NCI-H2081 (cell line): ENCODE results near the gene TMCC2.
"Not testable (repeated sequence)": the region's sequence is repeated elsewhere in the genome, so short reads cannot be mapped to it uniquely, and the experiment has no call there.

Experiments
- DNase-seq, 2 experiments: peaks; one replicate each; lab custom pipeline; 2025; lab: John Stamatoyannopoulos, UW

The TMCC2 gene

DNA sequence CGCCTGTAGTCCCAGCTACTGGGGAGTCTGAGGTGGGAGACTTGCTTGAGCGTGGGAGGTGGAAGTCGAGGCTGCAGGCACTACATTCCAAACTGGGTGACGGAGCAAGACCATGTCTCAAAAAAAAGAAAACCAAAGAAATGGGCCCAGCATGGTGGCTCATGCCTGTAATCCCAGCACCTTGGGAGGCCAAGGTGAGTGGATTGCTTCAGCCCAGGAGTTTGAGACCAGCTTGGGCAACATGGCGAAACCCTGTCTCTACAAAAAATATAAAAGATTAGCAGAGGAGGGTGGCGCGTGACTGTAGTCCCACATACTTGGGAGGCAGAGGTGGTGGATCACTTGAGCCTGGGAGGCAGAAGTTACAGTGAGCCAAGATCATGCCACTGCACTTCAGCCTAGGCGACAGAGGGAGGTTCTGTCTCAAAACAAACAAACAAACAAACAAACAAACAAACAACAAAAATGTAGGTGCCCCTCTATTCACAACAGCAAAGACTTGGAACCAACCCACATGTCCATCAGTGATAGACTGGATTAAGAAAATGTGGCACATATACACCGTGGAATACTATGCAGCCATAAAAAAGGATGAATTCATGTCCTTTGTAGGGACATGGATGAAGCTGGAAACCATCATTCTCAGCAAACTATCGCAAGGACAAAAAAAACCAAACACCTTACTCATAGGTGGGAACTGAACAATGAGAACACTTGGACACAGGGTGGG lies 53.1 kb downstream of the TMCC2 start:
- DNase-seq = not testable (repeated sequence)

DNA sequence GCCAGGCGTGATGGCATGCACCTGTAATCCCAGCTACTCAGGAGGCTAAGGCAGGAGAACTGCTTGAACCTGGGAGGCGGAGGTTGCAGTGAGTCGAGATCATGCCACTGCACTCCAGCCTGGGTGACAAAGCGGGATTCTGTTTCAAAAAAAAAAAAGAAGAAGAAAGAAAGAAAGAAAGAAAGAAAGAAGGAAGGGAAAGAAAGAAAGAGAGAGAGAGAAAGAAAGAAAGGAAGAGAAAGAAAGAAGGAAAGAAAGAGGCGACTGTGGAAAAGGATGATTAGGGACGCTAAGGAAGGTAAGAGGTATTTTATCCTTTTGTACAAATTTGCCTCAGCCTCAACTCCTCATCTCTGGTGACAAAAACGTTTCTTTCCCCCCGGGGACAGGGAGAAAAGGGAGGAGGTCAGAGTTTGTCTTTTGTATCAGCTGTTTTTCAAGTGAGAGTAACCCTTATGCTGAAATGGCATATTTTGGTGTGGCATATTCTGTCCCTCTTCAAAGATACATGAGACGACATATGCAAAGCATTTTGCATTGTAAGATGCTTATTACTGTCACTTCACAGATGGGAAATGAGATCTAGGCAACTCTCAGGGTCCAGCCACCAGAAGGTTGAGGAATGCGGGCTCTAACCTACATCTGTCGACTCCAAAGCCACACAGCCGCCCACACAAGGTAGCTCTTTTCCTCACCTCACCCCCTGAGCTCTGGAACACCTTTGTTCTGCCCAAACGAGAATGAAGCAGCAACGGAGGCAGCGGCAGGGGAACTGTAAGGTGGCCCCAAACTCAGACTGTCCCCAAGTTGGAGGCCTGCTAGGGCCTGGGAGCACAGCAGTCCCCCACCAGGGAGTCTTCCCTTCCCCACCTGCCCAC lies 55.8 kb downstream of the TMCC2 start:
- DNase-seq = no peak

DNA sequence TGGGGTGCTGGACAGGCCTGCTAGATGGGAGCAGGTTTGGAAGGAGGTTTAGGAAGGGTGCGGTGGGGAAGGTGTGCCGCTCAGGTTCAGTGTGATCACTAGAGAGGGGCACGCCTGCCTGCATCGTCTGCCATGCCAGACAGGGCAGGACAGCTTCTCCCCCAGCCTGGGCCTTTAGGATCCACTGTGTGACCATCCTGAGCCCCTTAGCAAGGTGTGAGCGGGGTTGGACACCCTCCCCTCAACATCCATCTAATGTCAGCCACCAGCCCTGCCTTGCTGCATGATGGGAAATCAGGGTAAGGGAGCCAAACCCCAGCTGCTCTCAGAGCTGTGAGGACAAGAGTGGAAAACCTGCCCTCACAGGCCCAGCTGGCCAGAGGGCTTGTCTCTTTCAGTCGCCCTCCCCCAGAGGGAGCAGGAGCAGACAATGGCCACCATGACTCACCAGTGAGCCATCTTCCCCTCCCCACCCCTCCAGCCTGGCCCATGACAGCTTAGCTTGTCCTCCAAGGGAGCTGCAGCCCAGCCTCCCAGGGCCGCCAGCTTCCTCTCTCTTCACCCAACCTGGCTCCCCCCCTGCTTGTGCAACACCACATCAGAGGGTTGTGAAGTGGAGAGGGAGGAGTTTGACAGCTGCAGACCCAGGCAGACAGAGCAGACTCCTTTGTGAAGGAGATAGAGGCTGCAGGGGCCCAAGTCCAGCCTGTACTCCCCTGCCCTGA lies 56.8 kb downstream of the TMCC2 start:
- peak; percentile 50 to 68 for DNase-seq

DNA sequence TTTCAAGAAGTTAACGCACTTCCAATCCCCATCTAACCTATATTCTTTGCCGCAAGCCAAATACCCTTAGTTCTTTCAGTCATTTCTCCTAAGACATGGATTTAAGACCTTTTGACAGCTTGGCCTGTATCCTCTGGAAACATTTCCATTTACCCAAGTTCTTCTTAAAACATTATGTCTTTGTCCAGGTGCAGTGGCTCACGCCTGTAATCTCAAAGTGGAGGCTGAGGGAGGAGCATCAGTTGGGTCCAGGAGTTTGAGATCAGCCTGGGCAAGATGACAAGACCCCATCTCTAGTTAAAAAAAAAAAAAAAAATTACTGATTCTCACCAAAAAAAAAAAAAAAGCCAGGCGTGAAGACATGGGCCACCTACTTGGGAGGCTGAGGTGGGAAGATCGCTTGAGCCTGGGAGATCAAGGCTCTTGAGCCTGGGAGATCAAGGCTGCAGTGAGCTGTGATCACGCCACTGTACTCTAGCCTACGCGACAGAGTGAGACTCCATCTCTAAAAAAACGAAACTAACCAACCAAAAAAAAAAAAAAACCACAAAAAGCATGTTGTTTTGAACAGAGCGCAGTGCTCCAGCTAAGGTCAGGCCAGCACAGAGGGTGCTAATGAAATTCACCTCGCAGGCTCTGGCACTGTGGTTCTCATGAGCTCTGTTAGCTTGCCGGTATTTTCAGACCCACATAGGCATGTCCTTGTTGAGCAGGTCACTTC lies 57.8 kb downstream of the TMCC2 start:
- DNase-seq = no peak

DNA sequence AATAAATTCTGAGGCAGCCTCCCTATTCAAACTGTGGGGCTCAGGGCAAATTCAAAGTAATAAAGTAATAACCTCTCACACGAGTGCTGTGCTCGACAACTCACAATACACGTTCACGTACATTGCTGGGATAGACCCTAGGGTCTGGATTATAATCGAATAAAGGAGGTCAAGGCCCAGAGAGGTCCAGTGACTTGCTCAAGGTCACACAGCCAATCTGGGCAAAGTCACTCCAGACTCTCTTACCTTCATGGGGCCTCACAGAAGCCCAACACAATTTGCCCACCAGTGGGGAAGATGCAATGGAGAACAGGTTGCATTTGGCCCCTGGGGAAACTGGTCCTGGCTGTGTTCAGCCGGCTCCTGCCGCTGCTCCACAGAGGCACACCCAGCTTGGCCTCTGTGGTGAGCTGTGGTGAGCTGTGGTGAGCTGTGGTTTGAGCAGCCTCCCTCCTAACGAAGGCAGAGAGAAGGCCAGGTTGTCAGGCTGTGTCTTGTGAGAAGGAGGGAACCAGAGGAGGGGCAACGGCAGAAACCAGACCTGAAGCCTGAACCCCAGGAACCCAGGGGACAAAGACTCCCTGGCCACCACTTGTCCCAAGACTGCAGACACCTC lies 58.7 kb downstream of the TMCC2 start:
- no peak for DNase-seq

DNA sequence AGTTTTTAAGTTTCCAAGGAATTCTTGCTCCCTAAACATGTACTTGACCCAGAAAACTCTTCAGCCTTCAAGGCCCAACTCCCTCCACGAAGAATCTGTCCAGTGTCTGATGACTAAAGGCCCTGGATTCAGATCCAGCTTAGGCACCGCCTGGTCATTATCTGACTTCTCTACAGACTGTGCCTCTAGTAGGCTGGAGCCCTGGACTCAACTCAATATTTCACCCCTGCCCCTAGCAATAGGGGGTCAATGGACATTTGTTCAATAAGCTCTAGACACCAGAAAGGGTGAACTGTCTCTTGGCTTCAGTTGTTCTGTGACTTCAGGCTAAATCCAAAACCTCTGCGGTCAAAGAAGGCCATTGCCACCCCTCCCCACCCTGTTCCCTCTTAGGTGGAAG lies 59.3 kb downstream of the TMCC2 start:
- DNase-seq = no peak

DNA sequence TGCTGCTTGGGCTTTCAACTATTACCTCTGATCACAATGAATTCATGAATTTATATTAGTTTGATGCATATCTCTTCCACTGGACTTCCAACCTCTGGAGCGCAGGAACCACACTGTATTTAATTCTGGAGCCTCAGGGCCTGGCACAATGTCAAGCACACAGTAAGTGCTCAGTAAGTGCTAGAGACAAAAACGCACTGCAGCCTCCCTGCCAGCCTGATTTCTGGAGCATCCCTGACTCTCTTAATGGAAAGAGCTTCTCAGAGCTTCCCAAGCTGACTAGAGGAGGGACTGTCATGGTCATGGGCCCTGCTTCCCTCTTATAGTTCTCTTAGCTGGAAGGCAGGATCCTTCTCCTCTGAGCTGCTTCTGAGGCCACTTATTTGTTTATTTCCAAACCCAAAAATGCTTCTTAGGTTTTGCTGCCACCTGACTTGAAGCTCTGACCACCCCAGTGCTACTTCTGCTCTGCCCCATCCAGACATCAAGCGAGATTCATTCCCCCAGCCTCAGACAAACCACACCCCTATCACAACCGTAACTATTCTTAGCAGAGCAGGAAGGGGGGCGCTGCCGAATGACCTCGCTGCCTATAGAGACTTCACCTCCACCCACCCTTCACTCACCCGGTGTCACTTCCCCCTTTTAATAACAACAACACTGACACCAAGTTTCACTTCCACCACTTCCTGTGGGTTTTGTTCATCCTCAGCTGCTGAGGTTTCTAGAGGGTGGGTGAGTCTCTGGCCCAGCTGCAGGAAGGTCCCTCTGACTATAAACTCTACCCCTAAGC lies 60.2 kb downstream of the TMCC2 start:
- DNase-seq = no peak

DNA sequence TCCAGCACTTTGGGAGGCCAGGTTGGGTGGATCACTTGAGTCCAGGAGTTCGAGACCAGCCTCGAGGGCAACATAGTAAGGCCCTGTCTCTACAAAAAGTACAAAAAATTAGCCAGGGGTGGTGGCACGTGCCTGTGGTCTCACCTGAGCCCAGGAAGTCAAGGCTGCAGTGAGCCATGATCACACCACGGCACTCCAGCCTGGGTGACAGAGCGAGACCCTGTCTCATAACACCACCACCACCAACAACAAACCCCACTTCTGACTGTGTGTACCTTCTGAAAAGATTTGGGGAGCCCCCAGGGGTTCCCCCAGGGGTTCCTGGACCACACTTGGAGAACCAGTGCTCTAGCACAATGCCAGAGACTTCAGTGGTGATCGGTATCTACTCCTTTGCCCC lies 63.9 kb downstream of the TMCC2 start:
- DNase-seq = no peak

DNA sequence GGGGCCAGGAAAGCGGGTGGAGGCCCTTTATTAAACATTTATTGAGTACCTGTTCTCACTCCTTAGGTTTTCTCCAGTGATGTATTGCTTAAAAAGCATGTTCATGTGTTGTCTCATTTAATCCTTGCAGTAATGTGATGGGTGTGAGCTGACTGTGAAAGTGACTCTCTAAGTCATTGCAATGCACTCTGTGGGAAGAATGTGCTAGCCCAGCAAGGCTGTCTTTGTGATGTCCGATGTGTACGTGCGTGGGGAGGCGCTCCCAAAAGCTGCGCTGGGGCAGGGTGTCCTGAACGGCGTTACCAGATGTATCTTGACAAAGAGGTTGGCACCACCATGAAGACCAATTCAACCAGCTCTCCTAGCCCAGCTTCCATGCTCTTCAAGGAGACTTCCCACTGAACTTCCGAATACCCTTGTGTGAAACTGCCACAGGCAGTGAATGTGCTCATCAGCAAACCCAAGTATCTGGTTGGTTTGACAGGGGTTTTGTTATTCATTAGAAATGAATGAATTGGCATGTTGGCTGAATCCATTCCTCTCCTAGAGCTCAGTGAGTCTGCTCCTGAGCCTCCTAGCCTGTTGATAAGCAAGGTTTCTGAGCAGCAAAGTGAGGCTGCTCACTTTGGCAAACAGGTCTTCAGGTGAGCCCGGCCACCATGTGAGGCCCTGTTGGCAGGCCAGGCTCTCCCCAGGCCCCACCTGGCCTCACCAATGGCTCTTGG lies 65.8 kb downstream of the TMCC2 start:
- DNase-seq = no peak

DNA sequence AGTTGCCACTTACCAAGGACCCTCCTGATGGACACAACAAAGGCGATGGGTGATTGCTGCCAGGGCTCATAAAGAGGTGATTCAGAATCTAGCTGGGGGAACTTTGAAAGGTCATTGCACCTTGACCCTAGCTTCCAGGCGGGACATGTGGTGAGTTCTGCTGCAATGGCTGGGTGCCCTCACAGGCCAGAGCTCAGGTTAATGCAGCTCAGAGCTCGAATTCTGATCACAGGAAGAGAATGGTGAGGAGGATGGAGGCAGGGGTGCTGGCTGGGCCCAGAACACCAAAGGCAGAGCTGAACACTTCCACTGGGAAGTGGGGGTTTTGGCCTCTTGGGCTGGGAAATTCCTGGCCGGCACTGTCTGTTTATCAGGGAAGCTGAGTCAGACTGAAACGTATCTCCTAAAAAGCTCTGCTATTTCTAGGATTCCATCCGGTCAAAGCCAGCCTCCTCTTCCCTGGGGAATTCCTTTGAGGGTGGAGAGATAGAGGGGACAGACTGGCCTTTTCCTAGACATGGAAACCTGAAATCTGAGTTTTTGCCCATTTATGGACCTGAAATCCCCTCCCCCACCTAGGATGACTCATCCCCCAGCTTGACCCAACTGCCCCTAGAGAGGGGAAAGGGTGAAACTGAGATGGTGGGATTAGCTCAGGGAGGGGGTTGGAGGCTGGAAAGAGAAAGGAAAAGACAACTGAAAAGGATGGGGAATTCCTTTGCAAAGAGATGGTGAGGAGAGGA lies 66.6 kb downstream of the TMCC2 start:
- no peak for DNase-seq

DNA sequence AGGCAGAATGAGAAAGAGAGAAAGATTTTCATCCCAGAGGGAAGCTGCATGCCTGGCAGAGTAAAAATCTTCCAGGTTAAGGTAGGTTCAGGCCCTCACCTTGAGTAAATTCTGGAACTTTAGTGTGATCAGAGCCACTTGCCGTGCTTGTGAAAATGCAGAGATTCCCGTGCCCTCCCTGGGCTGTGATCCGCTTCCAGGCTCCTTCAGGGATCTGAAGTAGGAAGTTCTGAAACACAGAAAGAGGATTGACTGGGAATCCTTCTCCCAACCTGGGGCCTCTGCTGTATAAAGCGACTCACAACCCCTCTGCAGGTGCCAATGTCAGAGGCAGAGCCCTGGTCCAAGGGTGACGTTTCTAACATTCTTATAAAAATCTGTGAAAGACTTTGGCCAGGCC lies 67.2 kb downstream of the TMCC2 start:
- no peak for DNase-seq

DNA sequence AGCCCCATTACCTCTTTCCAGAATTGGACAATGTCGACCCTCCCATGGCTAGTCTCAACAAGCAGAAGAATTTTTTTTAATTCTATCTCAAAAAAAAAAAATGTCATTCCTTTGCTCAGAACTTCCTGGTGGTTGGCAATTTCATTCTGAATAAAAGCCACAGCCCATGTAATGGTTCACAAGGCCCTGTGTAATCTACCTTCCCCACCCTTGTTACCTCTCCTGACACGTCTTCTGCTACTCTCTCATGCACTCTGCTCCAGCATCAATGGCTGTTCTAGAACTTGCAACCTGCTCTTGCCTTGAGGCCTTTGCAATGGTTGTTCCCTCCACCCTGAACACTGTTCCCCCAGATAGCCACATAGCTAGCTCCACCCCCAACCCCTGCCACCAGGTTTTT lies 68.4 kb downstream of the TMCC2 start:
- no peak for DNase-seq

DNA sequence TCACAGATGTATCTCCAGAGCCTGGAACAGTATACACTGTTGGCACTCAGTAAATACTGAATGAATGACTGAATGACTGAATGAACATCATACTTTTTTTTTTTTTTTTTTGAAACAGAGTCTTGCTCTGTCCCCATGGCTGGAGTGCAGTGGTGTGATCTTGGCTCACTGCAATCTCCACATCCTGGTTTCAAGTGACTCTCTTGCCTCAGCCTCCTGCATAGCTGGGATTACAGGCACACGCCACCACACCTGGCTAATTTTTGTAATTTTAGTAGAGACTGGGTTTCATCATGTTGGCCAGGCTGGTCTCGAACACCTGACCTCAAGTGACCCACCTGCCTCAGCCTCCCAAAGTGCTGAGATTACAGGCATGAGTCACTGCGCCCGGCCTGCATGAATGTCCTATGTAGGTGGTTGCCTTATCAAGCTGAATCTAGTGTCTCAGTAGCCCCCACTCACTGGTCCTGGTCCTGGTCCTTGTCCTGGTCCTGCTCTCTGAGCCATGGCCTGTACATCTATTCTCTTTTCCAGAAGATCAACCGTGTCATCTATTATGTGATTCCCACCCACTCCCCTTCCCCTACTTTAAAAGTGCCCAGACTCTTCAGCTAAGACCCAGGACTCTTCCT lies 69.9 kb downstream of the TMCC2 start:
- DNase-seq = not testable (repeated sequence)

DNA sequence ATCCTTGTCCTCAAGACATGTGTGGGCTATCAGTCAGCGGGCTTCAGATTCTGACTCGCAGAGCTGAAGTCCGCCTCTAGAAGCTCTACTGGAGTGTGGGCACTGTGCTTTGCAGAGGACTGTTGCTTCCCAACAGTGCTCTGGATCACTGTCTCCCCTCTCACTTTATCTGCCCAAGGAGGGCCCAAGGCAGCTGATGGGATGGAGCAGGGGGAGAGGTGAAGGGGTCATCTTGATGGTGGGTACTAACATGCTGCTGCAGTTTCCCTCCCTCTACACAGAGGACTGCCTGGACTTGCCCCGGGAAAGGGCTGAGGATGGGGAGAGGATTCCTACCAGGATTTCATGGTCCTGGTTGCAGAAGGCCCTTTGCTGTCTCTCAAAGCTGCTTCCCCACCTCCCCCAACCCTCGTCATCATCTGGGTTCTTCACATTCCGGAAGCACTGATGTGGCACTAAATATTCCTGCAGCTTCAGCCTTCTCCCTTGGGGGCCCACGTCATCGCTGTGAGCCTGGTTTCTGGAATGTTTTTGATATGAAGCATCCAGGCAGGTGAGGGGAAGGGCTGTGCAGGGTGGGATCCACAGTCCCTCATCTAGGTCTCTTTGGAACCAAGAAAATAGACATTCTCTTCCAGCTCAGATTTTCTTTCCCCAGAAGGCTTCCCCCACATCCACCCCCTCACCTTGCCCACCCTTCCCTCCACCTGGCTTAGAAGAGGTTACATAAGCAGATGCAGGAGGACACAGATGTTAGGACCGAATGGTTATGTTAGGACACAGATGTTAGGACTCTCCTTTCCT lies 70.6 kb downstream of the TMCC2 start:
- DNase-seq = no peak

DNA sequence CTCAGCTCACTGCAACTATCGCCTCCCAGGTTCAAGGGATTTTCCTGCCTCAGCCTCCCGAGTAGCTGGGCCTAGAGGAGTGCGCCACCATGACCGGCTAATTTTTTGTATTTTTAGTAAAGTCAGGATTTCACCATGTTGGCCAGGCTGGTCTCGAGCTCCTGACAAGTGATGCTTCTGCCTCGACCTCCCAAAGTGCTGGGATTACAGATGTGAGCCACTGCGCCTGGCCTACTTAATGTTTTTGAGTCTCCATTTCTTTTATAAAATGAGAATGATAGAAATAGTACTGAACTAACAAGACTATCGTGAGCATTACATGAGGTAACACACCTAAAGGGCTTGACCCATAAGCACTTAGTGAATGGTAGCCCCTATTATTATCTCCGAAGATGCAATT lies 72.4 kb downstream of the TMCC2 start:
- no peak for DNase-seq

DNA sequence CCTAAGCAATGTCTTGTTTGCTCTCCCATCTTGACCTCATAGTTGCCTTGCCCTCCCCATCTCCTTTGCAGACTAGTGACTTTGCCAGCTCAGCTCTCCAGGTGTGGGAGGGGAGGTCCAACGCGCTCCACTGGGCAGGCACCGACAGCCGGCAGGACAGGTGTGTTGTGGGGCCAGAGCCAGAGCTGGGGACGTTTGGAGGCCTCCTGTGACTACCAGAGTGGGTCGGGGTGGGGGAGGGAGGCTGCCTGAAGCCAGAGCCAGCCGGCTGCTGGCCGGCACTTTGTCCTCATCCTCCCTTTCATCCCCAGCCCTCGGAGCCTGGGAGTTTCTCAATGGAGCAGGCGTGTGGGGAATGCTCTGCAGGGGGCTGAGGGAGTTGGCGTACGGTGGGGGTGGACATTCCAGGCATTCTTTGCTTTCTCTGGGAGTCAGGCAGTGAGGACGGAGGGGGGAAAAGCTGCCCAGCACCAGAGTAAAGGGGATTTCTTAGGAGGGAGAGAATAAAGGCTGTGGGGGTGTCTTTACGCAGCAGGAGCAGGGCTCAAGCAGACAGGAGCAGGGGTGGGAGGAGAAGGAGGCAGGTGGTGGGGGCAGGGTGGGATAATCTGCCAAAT lies 73.6 kb downstream of the TMCC2 start:
- peak; percentile 29 to 58 for DNase-seq

DNA sequence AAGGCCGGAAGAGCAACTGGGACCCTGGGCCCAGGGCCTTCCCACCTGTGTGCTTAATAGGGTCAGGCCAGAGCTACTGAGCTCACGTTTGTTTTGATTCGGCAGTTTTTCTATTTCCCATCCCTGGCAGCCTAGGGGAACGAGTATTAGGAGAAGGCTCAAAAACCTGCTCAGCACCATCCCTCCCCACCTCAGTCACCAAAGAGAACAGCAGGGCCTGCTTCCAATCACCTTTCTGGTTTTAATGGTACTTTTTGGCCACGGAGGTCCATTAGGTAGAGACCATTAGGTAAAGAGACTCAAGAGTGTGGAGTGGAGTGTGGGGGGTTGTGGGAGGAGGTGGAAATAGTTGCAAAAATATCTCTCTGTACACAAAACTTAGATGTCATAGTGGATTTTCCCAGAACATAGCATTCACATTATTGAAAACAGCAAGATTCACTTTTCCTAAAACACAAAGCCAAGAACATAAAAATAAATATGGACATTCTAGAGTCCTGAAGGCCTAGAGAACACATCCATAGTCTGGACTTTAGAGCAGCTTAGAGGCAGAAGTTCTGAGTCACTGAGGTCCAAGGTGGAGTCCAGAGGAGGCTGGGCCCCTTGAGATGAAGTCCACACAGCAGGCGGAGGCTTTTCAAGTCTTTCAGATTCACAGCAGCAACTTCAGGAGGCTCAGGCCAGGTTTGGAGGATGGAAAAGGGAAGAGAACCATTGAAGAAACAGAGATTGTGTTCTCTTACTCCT lies 74.3 kb downstream of the TMCC2 start:
- no peak for DNase-seq
